ENCODE measurements around the gene CHRNE. TPM values are rescaled to one million over a fixed set of nuclear protein-coding genes. Genes with fewer than 3 reads are reported as not detected.

CHRNE gene
- total and polyA plus RNA-seq, 2 of the 13 experiments (the other 11 are each of a cell fraction or from before 2014, with no cell fraction given): 0.53 to 0.59 TPM

DNA sequence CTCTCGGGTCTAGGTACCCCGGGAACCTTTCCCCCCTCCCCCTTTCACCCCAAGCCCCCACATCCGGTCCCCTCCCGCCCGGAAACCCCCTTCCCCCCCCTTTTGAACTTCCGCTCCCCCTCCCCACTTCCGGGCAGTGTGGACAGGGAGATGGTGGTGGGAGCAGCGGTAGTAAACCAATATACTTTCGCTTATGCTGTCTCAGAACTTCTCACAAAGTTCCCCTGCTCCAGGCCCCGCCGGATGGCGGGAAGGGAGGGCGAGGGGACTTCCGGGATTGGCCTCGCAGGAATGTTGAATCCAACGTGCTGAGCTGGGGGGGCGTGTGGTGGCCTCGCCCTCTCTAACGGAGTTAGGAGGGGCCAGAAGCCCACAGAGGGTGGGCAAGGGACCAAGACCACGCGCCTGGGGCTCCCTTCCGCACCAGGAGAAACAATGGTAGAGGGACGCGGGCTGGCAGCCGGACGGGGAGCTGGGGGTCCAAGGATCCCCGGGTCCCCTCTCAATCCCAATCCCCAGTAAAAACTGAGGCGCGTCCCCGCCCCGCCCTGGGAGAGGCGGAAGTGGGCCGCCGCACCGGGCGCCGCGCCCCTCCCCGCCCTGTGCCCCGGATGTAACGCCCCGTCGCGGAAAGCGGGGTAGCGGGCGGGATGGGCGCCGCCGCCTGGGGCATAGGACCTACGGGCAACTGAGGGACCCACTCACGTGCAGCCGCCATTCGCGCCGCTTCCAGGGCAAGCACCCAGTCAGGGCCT, 44.7 kb upstream of the CHRNE start (continued):
- TF ChIP-seq, protein P1, sequence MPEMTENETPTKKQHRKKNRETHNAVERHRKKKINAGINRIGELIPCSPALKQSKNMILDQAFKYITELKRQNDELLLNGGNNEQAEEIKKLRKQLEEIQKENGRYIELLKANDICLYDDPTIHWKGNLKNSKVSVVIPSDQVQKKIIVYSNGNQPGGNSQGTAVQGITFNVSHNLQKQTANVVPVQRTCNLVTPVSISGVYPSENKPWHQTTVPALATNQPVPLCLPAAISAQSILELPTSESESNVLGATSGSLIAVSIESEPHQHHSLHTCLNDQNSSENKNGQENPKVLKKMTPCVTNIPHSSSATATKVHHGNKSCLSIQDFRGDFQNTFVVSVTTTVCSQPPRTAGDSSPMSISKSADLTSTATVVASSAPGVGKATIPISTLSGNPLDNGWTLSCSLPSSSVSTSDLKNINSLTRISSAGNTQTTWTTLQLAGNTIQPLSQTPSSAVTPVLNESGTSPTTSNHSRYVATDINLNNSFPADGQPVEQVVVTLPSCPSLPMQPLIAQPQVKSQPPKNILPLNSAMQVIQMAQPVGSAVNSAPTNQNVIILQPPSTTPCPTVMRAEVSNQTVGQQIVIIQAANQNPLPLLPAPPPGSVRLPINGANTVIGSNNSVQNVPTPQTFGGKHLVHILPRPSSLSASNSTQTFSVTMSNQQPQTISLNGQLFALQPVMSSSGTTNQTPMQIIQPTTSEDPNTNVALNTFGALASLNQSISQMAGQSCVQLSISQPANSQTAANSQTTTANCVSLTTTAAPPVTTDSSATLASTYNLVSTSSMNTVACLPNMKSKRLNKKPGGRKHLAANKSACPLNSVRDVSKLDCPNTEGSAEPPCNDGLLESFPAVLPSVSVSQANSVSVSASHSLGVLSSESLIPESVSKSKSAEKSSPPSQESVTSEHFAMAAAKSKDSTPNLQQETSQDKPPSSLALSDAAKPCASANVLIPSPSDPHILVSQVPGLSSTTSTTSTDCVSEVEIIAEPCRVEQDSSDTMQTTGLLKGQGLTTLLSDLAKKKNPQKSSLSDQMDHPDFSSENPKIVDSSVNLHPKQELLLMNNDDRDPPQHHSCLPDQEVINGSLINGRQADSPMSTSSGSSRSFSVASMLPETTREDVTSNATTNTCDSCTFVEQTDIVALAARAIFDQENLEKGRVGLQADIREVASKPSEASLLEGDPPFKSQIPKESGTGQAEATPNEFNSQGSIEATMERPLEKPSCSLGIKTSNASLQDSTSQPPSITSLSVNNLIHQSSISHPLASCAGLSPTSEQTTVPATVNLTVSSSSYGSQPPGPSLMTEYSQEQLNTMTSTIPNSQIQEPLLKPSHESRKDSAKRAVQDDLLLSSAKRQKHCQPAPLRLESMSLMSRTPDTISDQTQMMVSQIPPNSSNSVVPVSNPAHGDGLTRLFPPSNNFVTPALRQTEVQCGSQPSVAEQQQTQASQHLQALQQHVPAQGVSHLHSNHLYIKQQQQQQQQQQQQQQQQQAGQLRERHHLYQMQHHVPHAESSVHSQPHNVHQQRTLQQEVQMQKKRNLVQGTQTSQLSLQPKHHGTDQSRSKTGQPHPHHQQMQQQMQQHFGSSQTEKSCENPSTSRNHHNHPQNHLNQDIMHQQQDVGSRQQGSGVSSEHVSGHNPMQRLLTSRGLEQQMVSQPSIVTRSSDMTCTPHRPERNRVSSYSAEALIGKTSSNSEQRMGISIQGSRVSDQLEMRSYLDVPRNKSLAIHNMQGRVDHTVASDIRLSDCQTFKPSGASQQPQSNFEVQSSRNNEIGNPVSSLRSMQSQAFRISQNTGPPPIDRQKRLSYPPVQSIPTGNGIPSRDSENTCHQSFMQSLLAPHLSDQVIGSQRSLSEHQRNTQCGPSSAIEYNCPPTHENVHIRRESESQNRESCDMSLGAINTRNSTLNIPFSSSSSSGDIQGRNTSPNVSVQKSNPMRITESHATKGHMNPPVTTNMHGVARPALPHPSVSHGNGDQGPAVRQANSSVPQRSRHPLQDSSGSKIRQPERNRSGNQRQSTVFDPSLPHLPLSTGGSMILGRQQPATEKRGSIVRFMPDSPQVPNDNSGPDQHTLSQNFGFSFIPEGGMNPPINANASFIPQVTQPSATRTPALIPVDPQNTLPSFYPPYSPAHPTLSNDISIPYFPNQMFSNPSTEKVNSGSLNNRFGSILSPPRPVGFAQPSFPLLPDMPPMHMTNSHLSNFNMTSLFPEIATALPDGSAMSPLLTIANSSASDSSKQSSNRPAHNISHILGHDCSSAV (CRISPR knock-in tag; IDR thresholded peaks at IDR 0.05; ENCODE audit: borderline replicate concordance): no peak
- TF ChIP-seq ZNF577 (CRISPR knock-in tag; IDR thresholded peaks at IDR 0.05; ENCODE audit: borderline replicate concordance, low read depth) (no peak), JUNB (CRISPR knock-in tag; IDR thresholded peaks at IDR 0.05; ENCODE audit: borderline replicate concordance) (no peak), NFYB (CRISPR knock-in tag; IDR thresholded peaks at IDR 0.05) (0 out of 2 replicates have a peak, but pooled peaks have one; percentile 25), ZNF253 (CRISPR knock-in tag; IDR thresholded peaks at IDR 0.05; ENCODE audit: borderline replicate concordance) (no peak), RORA (CRISPR knock-in tag; IDR thresholded peaks at IDR 0.05) (no peak), GFI1 (CRISPR knock-in tag; IDR thresholded peaks at IDR 0.05; ENCODE audit: borderline replicate concordance) (0 out of 2 replicates have a peak, but pooled peaks have one; percentile 10), ZNF256 (CRISPR knock-in tag; conservative IDR thresholded peaks at IDR 0.05) (no peak), ZNF788 (CRISPR knock-in tag; IDR thresholded peaks at IDR 0.05; ENCODE audit: borderline replicate concordance) (peak; percentile 75; the same call in 1 of the 2 replicates), NFIC (IDR thresholded peaks at IDR 0.05; ENCODE audit: low read length) (no peak), ZNF557 (CRISPR knock-in tag; IDR thresholded peaks at IDR 0.05) (no peak), NCOA5 (CRISPR knock-in tag; IDR thresholded peaks at IDR 0.05) (no peak), ZNF883 (CRISPR knock-in tag; IDR thresholded peaks at IDR 0.05; ENCODE audit: not compliant biosample characterization) (peak; percentile 35)
- TF ChIP-seq, protein P2, sequence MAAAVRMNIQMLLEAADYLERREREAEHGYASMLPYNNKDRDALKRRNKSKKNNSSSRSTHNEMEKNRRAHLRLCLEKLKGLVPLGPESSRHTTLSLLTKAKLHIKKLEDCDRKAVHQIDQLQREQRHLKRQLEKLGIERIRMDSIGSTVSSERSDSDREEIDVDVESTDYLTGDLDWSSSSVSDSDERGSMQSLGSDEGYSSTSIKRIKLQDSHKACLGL (CRISPR knock-in tag; IDR thresholded peaks at IDR 0.05): peak; percentile 72; the same call in 1 of the 2 replicates
- TF ChIP-seq, protein P3, sequence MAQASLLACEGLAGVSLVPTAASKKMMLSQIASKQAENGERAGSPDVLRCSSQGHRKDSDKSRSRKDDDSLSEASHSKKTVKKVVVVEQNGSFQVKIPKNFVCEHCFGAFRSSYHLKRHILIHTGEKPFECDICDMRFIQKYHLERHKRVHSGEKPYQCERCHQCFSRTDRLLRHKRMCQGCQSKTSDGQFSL (CRISPR knock-in tag; IDR thresholded peaks at IDR 0.05): 0 out of 2 replicates have a peak, but pooled peaks have one; percentile 42
- TF ChIP-seq, protein P4, sequence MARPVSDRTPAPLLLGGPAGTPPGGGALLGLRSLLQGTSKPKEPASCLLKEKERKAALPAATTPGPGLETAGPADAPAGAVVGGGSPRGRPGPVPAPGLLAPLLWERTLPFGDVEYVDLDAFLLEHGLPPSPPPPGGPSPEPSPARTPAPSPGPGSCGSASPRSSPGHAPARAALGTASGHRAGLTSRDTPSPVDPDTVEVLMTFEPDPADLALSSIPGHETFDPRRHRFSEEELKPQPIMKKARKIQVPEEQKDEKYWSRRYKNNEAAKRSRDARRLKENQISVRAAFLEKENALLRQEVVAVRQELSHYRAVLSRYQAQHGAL (CRISPR knock-in tag; IDR thresholded peaks at IDR 0.05; ENCODE audit: not compliant biosample characterization): no peak
- TF ChIP-seq, protein P5, sequence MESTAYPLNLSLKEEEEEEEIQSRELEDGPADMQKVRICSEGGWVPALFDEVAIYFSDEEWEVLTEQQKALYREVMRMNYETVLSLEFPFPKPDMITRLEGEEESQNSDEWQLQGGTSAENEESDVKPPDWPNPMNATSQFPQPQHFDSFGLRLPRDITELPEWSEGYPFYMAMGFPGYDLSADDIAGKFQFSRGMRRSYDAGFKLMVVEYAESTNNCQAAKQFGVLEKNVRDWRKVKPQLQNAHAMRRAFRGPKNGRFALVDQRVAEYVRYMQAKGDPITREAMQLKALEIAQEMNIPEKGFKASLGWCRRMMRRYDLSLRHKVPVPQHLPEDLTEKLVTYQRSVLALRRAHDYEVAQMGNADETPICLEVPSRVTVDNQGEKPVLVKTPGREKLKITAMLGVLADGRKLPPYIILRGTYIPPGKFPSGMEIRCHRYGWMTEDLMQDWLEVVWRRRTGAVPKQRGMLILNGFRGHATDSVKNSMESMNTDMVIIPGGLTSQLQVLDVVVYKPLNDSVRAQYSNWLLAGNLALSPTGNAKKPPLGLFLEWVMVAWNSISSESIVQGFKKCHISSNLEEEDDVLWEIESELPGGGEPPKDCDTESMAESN (CRISPR knock-in tag; conservative IDR thresholded peaks at IDR 0.05): peak; percentile 27; the same call in 1 of the 2 replicates
